ENCODE measurements around the gene SMYD3. TPM values are rescaled to one million over a fixed set of nuclear protein-coding genes. Genes with fewer than 3 reads are reported as not detected.
"Not testable (repeated sequence)": the region's sequence is repeated elsewhere in the genome, so short reads cannot be mapped to it uniquely, and the experiment has no call there.

Gene SMYD3
- total RNA-seq, 2 donors from 2014 or later, result 23.8 to 34.0 TPM

GRCh38 chr1:246051909-246052518 is 455.1 kb downstream of the SMYD3 start:
- Mint-ChIP-seq H3K27me3 (no peaks in the 10 kb centered on the region), H3K9me3 (peaks cover 6% of the 10 kb centered on the region), H3K4me3 (no peak overlapping the region), H3K36me3 (ENCODE audit: low read depth) (peaks cover 18% of the 10 kb centered on the region), H3K4me1 (no peaks in the 10 kb centered on the region), H3K27ac (no peak overlapping the region)
- no peak for ATAC-seq (replicated peaks)

DNA sequence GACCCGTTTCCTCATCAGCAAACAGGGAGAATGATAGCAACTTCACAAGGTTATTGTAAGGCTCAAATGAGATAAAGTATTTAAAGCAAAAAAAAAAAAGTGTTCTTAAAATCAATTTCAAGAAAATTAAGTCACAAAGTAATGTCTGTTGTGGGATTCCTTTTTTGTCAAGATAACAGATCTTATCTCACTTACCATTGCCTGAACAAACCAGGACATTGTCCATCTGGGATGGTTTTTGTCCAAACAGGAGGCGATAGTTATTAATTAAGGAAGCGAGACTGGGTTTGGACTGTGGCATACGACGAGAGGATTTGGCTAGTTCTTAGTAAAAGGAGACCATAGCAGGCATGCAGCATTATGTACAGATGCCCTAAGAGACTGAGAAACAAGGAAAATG is 458.4 kb downstream of the SMYD3 start:
- Mint-ChIP-seq H3K4me3 (no peak overlapping the region), H3K4me1 (no peaks in the 10 kb centered on the region), H3K27me3 (no peaks in the 10 kb centered on the region), H3K9me3 (peaks cover under 1% of the 10 kb centered on the region), H3K27ac (no peak overlapping the region), H3K36me3 (ENCODE audit: low read depth) (peaks cover 11% of the 10 kb centered on the region)
- ATAC-seq (replicated peaks), result no peak

DNA sequence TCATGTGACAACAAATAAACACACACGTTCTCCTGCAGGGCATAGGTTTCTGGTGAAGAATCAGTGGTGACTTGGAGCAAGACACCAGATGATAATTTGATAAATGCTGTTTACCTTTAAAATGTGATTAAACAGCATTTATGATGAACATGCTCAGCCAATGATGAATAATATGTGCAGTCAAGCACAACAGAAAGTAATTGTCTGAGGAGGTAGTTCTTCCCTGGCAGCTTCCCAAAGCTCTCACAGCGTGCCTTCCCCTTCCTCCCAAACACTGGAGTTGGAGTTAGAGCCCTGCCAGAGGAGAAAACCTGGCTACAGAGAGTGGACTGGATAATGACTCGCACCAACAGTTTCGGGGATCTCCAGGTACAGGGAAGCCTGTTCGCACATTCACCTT is 463.5 kb downstream of the SMYD3 start:
- Mint-ChIP-seq H3K9me3 (no peaks in the 10 kb centered on the region), H3K4me3 (no peak overlapping the region), H3K27ac (no peak overlapping the region), H3K27me3 (no peaks in the 10 kb centered on the region), H3K36me3 (ENCODE audit: low read depth) (no peaks in the 10 kb centered on the region), H3K4me1 (no peaks in the 10 kb centered on the region)
- no peak for ATAC-seq (replicated peaks)

DNA sequence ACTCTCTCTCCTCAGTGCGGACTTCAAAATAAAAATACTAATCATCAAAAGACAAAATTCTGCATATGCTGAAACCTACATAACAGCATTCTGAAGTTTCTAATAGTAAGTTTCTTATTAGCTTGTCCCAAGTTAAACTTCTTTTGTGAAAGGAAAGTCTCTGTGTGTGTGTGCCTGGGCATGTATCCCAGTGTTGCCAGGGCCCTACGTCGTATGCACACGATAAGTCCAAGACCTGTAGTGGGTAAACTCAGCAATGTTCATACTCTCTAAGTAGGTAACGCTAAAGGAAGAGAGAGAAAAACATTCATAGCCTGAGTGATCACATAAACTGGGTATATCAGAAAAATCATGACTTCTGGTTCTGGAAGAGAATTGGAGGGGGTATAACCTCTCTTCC is 465.7 kb downstream of the SMYD3 start:
- Mint-ChIP-seq H3K4me1 (no peaks in the 10 kb centered on the region), H3K4me3 (no peak overlapping the region), H3K36me3 (ENCODE audit: low read depth) (no peaks in the 10 kb centered on the region), H3K9me3 (no peaks in the 10 kb centered on the region), H3K27ac (no peak overlapping the region), H3K27me3 (no peaks in the 10 kb centered on the region)
- no peak for ATAC-seq (replicated peaks)

GRCh38 chr1:246040200-246040890 is 466.7 kb downstream of the SMYD3 start:
- H3K9me3 Mint-ChIP-seq, result no peaks in the 10 kb centered on the region
- no peak for ATAC-seq (replicated peaks)
- H3K36me3 Mint-ChIP-seq (ENCODE audit: low read depth), result no peaks in the 10 kb centered on the region
- no peaks in the 10 kb centered on the region for H3K27me3 Mint-ChIP-seq
- H3K4me1 Mint-ChIP-seq, result no peaks in the 10 kb centered on the region
- no peak overlapping the region for H3K4me3 Mint-ChIP-seq
- no peak overlapping the region for H3K27ac Mint-ChIP-seq

DNA sequence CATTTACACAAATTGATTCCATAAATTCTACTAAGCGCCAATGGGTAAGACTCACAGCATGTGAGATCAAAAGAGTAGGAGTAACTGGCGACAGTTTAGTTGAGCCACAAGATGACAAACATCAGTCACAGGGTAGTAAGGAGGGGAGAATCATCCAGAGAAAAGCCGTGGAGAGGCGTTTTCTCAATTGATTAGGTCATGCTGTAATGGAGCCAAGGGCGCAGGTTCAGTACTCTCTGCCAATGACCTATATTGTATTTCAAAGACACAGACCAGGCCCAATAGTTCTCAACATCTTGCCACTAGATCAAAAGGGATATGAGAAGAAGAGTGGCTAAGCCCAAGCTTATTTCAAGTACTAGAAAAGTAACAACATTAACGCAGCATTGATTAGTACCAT is 467.5 kb downstream of the SMYD3 start:
- Mint-ChIP-seq H3K9me3 (no peaks in the 10 kb centered on the region), H3K36me3 (ENCODE audit: low read depth) (no peaks in the 10 kb centered on the region), H3K27me3 (no peaks in the 10 kb centered on the region), H3K4me3 (no peak overlapping the region), H3K27ac (no peak overlapping the region), H3K4me1 (no peaks in the 10 kb centered on the region)
- ATAC-seq (replicated peaks), result no peak

- H3K27me3 Mint-ChIP-seq, result no peaks in the 10 kb centered on the region
- ATAC-seq (replicated peaks), result no peak
- H3K4me3 Mint-ChIP-seq, result no peak overlapping the region
- no peaks in the 10 kb centered on the region for H3K4me1 Mint-ChIP-seq
- no peaks in the 10 kb centered on the region for H3K9me3 Mint-ChIP-seq
- H3K27ac Mint-ChIP-seq, result no peak overlapping the region
- H3K36me3 Mint-ChIP-seq (ENCODE audit: low read depth), result no peaks in the 10 kb centered on the region
These were observed 469.2 kb downstream of the SMYD3 start for GRCh38 chr1:246037832-246038231.

- no peak for ATAC-seq (replicated peaks)
- Mint-ChIP-seq H3K9me3 (no peaks in the 10 kb centered on the region), H3K4me1 (no peaks in the 10 kb centered on the region), H3K27me3 (no peaks in the 10 kb centered on the region), H3K4me3 (no peak overlapping the region), H3K36me3 (ENCODE audit: low read depth) (no peaks in the 10 kb centered on the region), H3K27ac (no peak overlapping the region)
These were observed 470.9 kb downstream of the SMYD3 start for GRCh38 chr1:246036175-246036574.

- Mint-ChIP-seq H3K27ac (no peak overlapping the region), H3K4me1 (no peaks in the 10 kb centered on the region), H3K27me3 (no peaks in the 10 kb centered on the region), H3K9me3 (no peaks in the 10 kb centered on the region), H3K4me3 (no peak overlapping the region), H3K36me3 (ENCODE audit: low read depth) (no peaks in the 10 kb centered on the region)
- ATAC-seq (replicated peaks), result no peak
These were observed 472.0 kb downstream of the SMYD3 start for GRCh38 chr1:246035060-246035541.

DNA sequence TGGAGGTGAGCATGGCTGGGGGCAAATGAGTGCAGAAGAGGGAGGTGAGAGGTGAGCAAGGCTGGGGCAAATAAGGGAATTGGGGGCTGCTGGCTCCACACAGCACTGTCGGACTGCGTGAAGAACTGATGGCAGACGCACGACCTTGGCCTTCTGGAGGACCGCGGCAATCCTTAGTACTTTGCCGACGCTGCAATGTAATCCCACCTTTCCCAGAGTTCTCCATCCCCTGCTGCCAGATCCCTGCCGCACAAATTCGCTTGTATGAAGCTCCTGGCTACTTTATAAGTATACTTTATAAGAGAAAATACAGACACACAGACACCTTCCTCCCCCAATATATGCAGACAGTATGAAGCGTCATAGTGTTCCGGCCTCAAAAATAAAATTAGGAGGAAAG is 472.4 kb downstream of the SMYD3 start:
- Mint-ChIP-seq H3K36me3 (ENCODE audit: low read depth) (no peaks in the 10 kb centered on the region), H3K4me3 (no peak overlapping the region), H3K27ac (no peak overlapping the region), H3K27me3 (no peaks in the 10 kb centered on the region), H3K9me3 (no peaks in the 10 kb centered on the region), H3K4me1 (no peaks in the 10 kb centered on the region)
- ATAC-seq (replicated peaks), result no peak

GRCh38 chr1:246032984-246033383 is 474.1 kb downstream of the SMYD3 start:
- Mint-ChIP-seq H3K27ac (no peak overlapping the region), H3K27me3 (no peaks in the 10 kb centered on the region), H3K9me3 (no peaks in the 10 kb centered on the region), H3K4me3 (no peak overlapping the region), H3K4me1 (no peaks in the 10 kb centered on the region), H3K36me3 (ENCODE audit: low read depth) (no peaks in the 10 kb centered on the region)
- ATAC-seq (replicated peaks), result no peak

DNA sequence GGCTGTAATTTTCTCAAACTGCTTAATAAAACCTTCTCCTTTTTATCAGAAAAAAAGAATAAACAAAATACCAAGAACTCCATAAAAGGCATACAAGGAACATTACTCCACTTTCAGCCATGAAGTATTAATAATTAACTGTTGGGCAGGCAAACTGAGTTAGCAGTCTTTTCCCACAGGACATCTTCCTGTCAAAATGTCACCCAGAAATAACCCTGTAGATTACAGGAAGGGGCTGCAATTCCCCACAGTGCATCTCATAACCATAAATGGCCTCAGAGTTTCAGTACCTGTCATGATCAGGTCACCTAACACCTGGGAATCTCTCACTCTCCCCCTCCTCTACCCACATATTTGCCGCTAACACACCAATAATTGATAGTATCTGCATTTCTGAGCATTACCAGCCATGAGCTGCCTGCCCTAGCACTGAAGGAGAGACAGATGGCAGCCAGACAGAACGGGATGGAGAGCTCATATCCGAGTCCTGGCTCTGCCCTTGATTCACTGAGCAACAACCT is 475.0 kb downstream of the SMYD3 start:
- no peak overlapping the region for H3K4me3 Mint-ChIP-seq
- ATAC-seq (replicated peaks), result no peak
- no peaks in the 10 kb centered on the region for H3K36me3 Mint-ChIP-seq (ENCODE audit: low read depth)
- H3K27me3 Mint-ChIP-seq, result no peaks in the 10 kb centered on the region
- no peaks in the 10 kb centered on the region for H3K9me3 Mint-ChIP-seq
- no peaks in the 10 kb centered on the region for H3K4me1 Mint-ChIP-seq
- H3K27ac Mint-ChIP-seq, result no peak overlapping the region

GRCh38 chr1:246029616-246030015 is 477.5 kb downstream of the SMYD3 start:
- Mint-ChIP-seq H3K36me3 (ENCODE audit: low read depth) (no peaks in the 10 kb centered on the region), H3K9me3 (no peaks in the 10 kb centered on the region), H3K27ac (no peak overlapping the region), H3K4me3 (no peak overlapping the region), H3K27me3 (no peaks in the 10 kb centered on the region), H3K4me1 (no peaks in the 10 kb centered on the region)
- ATAC-seq (replicated peaks), result no peak

- not testable (repeated sequence) for H3K27ac Mint-ChIP-seq; ATAC-seq (replicated peaks); H3K9me3 Mint-ChIP-seq; H3K27me3 Mint-ChIP-seq; H3K36me3 Mint-ChIP-seq (ENCODE audit: low read depth); H3K4me3 Mint-ChIP-seq
- H3K4me1 Mint-ChIP-seq, result peaks cover 15% of the 10 kb centered on the region
These were observed 483.0 kb downstream of the SMYD3 start for GRCh38 chr1:246024118-246024517.

- no peaks in the 10 kb centered on the region for H3K27me3 Mint-ChIP-seq
- H3K27ac Mint-ChIP-seq, result peak overlapping the region; percentile 37
- H3K4me1 Mint-ChIP-seq, result peaks cover 15% of the 10 kb centered on the region
- ATAC-seq (replicated peaks), result peak; percentile 88
- H3K9me3 Mint-ChIP-seq, result no peaks in the 10 kb centered on the region
- H3K4me3 Mint-ChIP-seq, result peak overlapping the region; percentile 15
- H3K36me3 Mint-ChIP-seq (ENCODE audit: low read depth), result no peaks in the 10 kb centered on the region
These were observed 486.7 kb downstream of the SMYD3 start for GRCh38 chr1:246020211-246020954.
